KBM-7 (cell line): ENCODE results near the gene PALMD.

ENCODE experiments used
- DNase-seq: peaks from one replicate; pipeline ENCODE4 v3.0.0-alpha.2; 2015
- in situ Hi-C: fragments of 300-500 bp; cut with MboI; formaldehyde crosslinking; loops from 2 replicates; pipeline ENCODE4 v1.14.3; 2020; ENCODE audit warnings: low sequenced_read_pairs, low pct_unique_long_range_greater_than_20kb, mixed read lengths

PALMD gene

GRCh38 chr1:99655376-99655775 lies 9.5 kb downstream of the PALMD start:
- in situ Hi-C loops, result no loop called here
- DNase-seq, result no peak

- DNase-seq, result no peak
- in situ Hi-C loops, result no loop called here
Observed at GRCh38 chr1:99656701-99657100, 10.8 kb downstream of the PALMD start.

- no peak for DNase-seq
- in situ Hi-C loops, result no loop called here
Observed at GRCh38 chr1:99657213-99658030, 11.5 kb downstream of the PALMD start.

GRCh38 chr1:99658031-99658290 lies 12.0 kb downstream of the PALMD start:
- no peak for DNase-seq
- in situ Hi-C loops, result no loop called here

GRCh38 chr1:99659755-99660210 lies 13.9 kb downstream of the PALMD start:
- in situ Hi-C loops, result no loop called here
- no peak for DNase-seq

- DNase-seq, result no peak
- in situ Hi-C loops, result no loop called here
Observed at GRCh38 chr1:99660496-99660895, 14.6 kb downstream of the PALMD start.

- no peak for DNase-seq
Observed at GRCh38 chr1:99661780-99662179, 15.9 kb downstream of the PALMD start.

GRCh38 chr1:99662539-99663080 lies 16.7 kb downstream of the PALMD start:
- no peak for DNase-seq
- in situ Hi-C loops, result no loop called here

More at GRCh38 chr1:99661780-99662179, 15.9 kb downstream of the PALMD start:
- in situ Hi-C loops, result no loop called here

- DNase-seq, result no peak
Observed at GRCh38 chr1:99663501-99663900, 17.6 kb downstream of the PALMD start.

GRCh38 chr1:99665212-99665611 lies 19.3 kb downstream of the PALMD start:
- no peak for DNase-seq
- in situ Hi-C loops, result no loop called here

More at GRCh38 chr1:99663501-99663900, 17.6 kb downstream of the PALMD start:
- in situ Hi-C loops, result no loop called here

GRCh38 chr1:99669376-99669775 lies 23.5 kb downstream of the PALMD start:
- DNase-seq, result no peak
- in situ Hi-C loops, result no loop called here

- DNase-seq, result no peak
- in situ Hi-C loops, result no loop called here
Observed at GRCh38 chr1:99669821-99670220, 23.9 kb downstream of the PALMD start.

- in situ Hi-C loops, result no loop called here
- no peak for DNase-seq
Observed at GRCh38 chr1:99670583-99670982, 24.7 kb downstream of the PALMD start.

- in situ Hi-C loops, result no loop called here
- DNase-seq, result no peak
Observed at GRCh38 chr1:99672038-99672437, 26.1 kb downstream of the PALMD start.

- in situ Hi-C loops, result no loop called here
- DNase-seq, result no peak
Observed at GRCh38 chr1:99672530-99673213, 26.8 kb downstream of the PALMD start.

GRCh38 chr1:99673315-99673714 lies 27.4 kb downstream of the PALMD start:
- no peak for DNase-seq
- in situ Hi-C loops, result no loop called here

GRCh38 chr1:99674115-99675064 lies 28.5 kb downstream of the PALMD start:
- DNase-seq, result no peak
- in situ Hi-C loops, result no loop called here

GRCh38 chr1:99675292-99675691 lies 29.4 kb downstream of the PALMD start:
- in situ Hi-C loops, result no loop called here
- DNase-seq, result no peak

- in situ Hi-C loops, result no loop called here
- no peak for DNase-seq
Observed at GRCh38 chr1:99675994-99676393, 30.1 kb downstream of the PALMD start.
